Measurements from ENCODE around the gene CUBN. TPM values are rescaled to one million over a fixed set of nuclear protein-coding genes. Genes with fewer than 3 reads are reported as not detected.

CUBN gene
- total RNA-seq, 1 donor from 2014 or later, result 6.1 TPM

DNA sequence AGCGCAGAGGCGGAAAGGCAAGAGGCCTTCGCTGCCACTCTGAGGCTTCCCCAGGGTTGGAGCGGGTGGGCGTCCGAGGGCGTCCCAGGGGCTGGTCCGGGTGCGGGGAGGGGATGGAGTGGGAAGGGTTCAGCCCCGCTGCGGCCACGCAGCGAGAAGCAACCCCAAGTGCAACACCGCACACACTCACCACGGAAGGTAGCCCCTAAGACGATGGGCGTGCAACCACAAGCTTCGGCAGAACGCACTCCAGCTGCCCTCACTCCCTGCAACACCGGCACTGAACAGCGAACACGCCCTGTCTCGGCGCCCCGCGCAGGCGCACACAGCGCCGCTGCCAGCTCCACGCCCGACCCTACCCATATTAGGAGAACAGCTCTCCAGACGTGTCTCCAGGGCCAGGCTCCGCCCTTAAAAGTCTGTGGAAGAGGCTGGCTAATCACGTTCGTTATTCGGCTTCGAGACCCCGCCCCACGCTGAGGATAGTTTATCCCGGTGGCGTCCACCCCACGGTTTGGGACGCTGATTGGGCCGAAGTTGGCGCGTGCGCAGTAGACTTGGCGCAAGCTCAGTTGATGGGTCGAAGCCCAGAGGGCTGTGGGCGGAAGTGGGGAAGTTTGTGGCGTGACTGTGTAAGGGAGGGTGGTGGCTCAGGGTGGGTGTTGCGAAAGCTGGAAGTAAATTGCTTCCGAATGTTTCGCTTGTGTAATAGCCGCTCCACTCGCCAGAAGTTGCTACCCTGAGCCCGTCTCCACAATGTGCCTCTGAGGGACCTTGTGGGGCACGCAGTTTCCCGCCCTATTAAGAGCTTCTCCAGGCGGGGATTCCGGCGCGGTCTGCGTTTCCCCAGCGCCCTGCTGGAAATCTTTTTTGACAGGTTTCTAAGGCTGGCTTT lies 312.2 kb downstream of the CUBN start, which contains the start of gene RSU1:
TSS of gene RSU1 (minus strand) at position 300 of the 895 bp plus-strand sequence. CDS start 343 bp downstream, outside the sequence.
- peak; percentile 100 for DNase-seq

DNA sequence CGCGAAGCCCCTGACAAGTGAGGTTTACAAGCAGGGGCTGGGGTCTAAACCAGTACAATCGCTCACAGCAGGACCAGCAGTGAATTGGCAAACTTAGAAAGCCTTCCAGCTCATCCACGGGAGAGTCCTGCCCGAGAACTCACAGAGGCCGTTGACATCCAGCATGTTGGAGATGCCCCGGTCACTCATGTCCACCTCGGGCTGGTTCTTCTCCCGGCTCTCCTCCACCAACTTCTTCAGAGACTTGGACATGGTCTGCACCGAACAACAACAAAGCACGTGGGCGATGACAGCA lies 312.8 kb downstream of the CUBN start:
- peak; percentile 62 for DNase-seq

DNA sequence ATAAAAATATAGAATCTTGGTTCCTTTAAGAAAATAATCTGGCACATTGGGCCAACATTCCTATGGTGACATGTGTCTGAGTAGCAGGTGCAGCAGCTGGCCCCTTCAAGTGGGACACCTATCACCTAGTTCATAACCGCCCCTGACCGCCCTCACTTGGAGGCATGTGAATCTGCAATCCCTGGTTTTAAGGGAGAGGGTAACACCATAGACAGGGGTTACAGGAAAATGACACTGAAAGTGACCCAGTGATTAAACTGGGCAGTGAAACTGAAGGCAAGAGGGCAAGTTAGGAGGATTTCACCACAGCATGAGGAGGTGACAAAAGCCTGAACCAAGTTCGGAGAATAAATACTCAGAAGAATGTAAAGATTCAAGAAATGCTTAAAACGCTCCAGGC lies 313.4 kb downstream of the CUBN start:
- no peak for DNase-seq

DNA sequence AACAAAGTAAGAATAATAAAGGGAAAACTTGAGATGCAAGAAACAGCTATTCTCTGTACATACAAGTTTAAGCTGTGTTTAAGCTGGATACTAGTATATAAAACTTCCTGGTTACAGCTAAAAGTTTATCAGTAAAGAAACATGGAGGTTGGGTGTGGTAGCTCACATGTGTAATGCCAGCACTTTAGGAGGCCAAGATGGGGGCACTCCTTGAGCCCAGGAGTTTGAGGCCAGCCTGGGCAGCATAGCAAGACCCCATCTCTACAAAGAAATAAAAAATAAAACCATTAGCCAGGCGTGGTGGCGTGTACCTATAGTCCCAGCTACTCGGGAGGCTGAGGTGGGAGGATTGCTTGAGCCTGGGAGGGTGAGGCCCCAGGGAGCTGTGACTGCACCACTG lies 315.6 kb downstream of the CUBN start:
- no peak for DNase-seq

DNA sequence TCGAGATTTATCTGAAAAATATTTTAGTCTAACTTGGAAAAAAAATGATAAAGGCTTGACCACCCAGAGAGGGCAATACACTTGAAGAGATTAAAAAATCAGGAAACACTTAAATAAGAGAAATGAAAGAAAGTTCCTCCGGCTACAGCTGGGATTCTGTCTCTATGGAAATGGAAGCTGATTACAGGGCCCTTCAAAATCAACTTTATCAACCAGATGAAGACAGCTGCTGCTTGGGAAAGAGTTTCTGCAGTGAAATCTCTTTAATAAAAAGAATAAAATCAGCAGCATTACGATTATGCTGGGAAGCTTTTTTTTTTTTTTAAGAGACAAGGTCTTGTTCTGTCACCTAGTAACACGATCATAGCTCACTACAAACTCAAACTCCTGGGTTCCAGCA lies 316.9 kb downstream of the CUBN start:
- no peak for DNase-seq

DNA sequence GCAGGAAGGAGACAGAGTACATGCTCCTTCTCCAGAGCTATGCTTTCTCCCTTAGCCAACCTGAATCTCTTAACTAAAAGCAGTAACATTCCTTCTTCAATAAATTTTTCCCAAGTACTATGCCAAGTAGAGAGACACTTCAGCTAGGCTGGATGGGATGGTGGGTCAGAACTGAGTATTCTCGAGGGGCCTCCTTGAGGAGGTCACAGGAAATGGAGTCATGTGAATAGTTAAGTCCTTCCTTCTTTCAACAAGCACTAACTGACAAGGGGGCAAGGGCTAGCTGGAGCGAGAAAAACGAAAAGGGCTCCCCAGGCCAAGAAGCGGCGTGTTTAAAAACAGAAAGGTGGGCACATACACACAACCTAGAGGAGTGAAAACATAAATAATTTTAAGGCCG lies 317.8 kb downstream of the CUBN start:
- DNase-seq, result no peak

DNA sequence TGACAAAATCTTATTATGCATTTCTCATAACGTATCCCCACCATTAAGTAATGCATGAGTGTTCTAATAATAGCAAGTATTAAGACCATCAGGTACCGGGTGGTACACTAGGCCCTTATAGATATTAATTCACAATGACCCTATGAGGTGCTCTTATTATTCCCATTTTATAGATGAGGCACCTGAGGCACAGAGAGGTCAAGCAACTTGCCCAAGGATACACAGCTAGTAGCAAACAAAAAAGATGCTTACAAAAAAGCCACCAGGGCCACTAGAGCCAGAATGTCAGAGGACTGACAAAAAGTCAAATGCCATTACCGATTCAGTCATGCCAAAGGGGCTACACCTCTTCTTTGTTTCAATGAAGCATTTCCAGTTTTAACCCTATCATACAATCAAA lies 318.3 kb downstream of the CUBN start:
- DNase-seq, result no peak

DNA sequence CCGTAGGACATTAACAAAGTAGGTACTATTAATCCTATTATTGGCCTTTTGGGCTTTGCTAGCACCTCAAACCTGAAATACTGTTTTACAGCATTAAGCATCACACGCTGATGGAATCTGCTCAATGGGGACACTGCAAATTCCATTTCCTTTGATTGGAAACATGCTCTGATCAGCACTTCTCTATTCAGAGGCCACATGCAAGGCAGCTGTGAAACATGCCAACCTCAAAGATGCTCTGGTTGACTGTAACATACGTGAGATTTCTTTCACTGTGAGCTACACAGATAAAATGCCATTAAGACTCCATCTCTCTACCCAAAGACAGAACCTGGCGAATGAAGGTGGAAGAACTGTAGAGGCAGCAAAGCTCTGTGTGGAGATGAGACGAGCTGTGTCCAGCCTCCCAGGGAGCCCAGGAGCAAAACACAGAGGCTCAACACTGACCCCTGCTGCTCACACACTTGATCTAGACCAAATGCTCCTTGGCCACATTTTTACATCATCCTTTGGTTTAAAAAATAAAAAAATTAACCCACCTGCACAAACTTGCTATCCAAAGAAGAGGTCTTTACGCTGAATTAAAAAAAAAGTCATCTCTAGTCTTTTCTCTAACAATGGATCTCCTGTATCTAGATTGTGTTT lies 320.4 kb downstream of the CUBN start:
- DNase-seq, result peak; percentile 84

DNA sequence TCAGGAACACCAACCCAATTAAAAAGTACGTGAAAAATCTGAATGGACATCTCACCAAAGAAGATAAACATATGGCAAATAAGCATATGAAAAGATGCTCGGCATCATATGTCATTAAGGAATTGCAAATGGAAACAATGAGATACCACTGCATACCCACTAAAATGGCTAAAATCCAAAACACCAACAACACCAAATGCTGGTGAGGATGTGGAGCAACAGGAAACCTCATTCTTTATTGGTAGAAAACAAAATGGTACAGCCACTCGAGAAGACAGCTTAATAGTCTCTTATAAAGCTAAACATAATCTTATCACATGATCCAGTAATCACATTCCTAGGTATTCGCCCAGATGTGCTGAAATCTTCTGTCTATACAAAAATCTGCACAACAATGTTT lies 325.5 kb downstream of the CUBN start:
- DNase-seq, result no peak

DNA sequence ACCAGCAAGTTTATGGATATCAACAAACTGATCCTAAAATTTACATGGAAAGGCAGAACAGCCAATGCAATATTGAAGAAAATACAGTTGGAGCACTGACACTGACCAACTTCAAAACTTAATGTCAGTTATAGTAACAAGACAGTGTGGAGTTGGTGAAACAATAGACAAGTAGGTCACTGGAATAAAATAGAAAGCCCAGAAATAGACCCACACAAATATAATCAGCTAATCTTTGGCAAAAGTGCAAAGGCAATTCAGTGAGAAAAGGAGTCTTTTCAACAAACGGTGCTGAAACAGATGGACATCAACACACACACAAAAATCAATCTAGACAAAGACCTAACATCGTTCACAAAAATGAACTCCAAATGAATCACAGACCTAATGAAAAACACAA lies 326.1 kb downstream of the CUBN start:
- no peak for DNase-seq

DNA sequence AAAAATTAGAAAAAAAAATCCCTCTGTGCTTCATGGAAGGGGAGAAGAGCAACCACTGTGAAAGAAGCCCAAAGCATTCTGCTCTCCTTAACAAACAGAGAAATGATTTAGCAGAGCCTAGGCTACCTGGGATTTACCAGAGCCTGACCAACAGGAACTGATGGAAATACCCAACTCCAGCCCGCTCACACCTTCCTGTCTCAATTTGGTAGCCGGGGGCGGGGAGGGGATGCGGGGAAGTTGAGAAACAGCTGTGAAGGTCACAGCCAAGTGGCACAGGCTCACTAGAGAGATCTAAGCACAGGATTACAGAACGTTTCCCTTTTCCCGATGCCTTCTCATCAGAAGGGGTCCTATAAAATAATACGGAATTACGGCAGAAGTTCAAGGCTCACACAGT lies 330.0 kb downstream of the CUBN start:
- peak; percentile 37 for DNase-seq

DNA sequence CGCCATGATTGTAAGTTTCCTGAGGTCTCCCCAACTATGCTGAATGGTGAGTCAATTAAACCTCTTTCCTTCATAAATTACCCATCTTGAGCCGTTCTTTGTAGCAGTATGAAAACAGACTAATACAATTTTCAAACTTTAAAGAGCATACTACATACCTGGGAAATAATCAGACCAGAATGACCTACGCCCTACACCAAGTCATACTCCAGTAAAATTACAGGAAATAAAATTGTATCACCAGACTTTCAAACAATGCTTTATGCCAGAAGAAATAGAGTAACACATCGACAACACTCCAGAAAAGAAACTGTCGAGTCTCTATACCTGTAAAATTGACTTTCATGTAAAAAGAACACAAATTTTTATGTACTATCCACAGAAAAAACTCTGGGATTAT lies 331.0 kb downstream of the CUBN start:
- DNase-seq, result no peak

DNA sequence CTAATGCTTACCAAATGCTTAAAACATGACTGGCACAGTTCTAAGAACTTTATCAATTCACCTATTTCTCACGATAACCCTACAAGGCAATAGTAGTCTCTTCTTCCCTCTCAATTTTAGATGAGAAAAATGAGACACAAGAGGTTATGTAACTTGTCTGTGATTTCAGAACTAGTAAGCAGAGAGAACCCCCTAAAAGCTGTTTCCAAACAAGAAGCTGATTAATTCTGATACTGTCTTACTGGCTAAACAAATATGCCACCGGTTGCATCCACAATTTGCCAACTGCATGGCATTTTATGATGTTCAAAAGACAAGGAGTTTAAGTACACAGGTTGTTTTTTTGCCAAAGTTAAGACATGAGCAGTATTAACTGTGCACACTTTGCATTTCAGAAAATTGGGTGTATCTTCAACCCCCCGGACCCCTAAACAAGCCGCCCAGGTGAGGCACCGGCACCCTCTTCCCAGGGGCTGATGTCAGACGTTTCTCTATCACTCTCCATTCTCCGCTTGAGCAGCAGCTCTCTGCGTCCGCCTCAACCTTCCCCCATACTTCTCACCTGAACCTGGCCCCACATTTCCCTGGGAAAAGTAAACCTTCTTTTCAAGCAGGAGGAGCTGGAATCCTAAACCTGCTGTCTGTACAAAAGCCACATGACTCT lies 334.1 kb downstream of the CUBN start:
- DNase-seq, result no peak

DNA sequence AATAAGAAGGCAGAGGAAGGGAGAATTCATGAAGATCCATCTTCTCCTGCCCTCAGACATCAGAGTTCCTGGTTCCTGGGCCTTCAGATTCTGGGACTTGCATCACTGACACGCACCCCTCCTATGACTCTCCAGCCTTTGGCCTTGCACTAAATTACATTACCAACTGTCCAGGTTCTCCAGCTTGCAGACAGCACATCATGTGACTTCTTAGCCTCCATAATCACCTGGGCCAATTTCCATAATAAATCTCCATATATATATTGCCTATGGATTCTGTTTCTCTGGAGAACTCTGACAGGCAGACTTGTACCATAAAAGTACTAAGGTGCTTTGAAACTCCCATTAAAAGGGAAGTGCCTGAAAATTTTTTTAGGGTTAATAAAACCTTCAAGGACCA lies 335.6 kb downstream of the CUBN start:
- DNase-seq, result no peak

DNA sequence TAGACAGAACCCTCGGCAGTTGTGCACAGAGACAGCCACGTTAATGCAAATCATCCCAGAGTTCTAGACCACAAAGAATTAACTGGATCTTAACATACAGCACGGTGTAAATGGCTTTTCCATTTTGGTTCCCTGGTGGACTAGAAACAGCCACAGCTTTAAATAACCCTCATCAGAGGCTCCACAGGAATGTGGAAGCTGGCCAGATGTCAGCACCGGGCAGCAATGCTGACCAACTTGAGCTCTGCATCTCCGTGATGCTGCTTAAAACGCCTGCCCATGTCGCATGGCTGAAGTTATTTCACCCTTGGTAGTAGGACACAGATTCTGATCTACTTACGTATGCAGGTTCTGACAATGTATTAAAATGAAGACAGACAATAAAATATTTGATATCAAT lies 336.9 kb downstream of the CUBN start:
- no peak for DNase-seq

DNA sequence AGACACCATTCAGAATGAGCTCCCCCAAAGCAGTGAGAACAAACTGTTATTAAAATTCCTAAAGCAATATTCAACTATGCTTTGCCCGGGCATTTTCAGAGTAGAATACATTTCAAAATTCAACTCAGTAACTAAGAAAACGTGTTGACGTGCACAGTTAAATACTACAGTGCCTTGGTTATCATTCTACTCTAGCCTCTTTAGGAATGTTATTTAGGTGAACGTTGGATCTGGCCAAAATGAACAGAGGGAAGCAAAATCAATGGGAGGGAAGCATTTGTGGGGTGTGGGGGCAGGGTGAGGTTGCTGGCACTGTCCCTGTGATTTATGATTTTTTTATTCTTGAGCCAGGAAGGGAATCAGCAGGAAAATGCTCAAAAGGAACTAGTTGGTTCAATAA lies 339.8 kb downstream of the CUBN start:
- DNase-seq, result no peak

DNA sequence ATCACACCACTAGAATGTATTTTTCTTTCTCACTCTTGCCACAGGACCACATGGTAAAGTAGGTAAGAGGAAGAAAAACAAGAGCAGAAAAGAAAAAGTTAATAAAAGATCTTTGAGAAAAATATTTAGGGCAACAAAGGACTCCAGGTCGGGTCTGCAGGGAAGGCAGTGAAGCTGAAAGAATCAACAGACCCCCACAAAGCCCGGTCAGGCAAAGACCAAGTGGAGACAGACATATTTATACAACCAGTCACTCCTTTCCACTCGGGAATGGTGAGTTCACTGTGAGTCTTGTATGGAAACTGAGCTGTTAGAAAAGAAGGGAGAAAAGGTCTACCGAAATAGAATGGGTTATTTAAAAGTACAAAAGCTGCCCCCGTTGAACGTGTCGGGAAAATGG lies 340.4 kb downstream of the CUBN start:
- DNase-seq, result no peak

DNA sequence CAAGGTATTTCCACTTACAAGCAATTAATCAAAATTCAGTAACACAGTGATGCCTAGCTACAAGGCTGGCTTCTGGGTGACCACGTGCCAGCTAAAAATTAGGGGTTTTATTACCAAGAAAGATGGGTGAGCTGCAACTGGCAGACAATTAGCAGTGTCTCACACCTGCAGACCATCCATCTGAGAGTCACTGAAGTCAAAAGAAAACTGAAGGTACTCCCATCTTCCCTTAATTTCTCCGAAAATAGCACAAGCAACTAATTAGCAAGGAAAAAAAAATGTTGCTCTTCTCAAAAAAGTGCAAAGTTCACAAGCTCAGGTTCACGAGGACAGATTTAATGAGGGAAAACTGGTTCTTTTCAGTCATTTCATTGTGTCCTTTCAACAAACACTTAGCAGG lies 340.8 kb downstream of the CUBN start:
- no peak for DNase-seq

DNA sequence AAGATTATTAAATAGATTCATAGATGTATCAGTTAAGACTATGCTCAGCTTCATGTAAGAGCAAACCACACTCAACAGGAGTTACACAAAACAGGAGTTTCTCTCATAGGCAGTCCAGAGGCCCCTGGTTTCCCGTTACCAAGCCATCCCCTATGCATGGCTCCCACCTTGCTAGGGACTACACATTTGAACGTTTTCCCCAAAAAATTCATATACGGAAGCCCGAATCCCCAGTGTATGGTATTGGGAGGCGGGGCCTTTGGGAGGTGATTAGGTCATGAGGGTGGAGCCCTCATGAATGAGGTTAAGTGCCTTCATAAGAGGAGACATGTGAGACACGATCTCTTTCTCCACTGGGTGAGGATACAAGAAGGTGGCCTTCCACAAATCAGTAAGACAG lies 341.5 kb downstream of the CUBN start:
- no peak for DNase-seq

DNA sequence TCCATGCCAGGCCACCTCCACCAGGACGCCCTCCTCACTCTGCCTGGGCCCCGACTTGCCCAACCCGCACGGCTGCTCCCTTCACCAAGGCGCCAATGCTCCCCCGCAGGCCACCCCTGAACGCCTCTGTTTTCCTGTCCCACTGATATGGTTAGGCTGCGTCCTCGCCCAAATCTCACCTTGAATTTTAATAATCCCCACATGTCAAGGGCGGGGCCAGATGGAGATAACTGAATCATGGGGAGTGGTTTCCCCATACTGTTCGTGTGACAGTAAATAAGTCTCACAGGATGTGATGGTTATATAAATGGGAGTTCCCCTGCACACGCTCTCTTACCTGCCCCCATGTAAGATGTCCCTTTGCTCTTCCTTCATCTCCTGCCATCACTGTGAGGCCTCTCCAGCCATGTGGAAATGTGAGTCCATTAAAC lies 342.2 kb downstream of the CUBN start:
- DNase-seq, result no peak

DNA sequence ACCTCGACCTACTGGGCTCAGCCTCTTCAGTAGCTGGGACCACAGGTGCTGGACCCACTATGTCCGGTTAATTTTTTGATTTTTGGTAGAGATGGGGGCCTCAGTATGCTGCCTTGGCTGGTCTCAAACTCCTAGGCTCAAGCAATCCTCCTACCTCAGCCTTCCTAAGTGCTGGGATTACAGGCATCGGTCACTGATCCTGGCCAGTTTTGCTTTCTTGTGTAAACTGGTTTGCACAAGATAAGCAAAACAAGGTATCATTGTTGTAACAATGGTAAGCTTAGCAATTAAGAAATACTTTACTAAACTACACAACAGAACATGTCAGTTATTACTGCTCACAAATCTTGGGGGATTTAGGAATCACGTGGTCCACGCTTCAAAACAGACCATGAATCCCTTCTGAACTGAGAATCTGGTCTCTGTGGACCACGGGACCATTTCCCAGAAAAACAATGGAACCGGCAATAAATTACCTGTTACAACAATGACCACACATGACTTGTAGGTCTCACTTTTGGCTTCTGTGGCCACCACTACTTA lies 349.2 kb downstream of the CUBN start:
- DNase-seq, result no peak

DNA sequence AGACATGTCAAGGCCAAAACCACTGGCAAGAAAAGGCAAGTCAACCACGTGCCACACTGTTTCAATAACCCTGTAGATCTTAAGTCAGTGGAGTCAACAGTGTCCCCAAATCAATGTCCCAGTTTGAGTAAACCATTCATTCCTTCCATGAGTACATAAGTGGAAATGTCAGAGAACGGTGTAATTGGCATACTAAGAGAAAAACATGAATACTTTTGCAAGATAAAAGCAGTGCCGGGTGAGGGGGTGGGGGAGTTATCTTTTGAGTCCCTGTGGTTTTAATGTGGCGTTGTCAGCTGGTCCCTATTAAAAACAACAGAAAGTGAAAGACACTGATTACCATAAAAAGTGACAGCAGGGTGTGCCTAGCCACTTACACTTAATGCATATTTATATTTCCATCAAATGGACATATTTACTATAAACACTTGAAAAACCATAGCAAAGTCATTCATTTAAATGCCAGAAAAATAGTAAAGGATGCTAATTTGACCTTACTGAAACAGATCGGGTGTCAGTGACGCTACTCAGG lies 350.2 kb downstream of the CUBN start:
- DNase-seq, result no peak

Measured in dermis blood vessel endothelial cell (primary cell).